Endothelial cell of umbilical vein (primary cell): ENCODE data around the gene CFAP100. TPM values are rescaled to one million over a fixed set of nuclear protein-coding genes. Genes with fewer than 3 reads are reported as not detected.

Experiments used
- BruUV-seq: library from RNA; stranded (reverse); fragments of 400-500 nt; replicated peaks from 2 replicates; lab custom pipeline; 2021; lab: Mats Ljungman, UMichigan
- CTCF ChIA-PET: fragments of 300-600, 350-600 bp; sonication (Branson Sonifier 250); formaldehyde crosslinking; loops from one replicate; lab custom pipeline; 2021; ENCODE audit warnings: antibody characterized with exemption, inconsistent platforms; lab: Charles Lee
- POLR2A ChIA-PET: fragments of 300-600, 350-600 bp; sonication (Branson Sonifier 250); formaldehyde crosslinking; loops from one replicate; lab custom pipeline; 2021; ENCODE audit warnings: antibody characterized with exemption, inconsistent platforms; lab: Charles Lee
- DNase-seq: peaks from one replicate; pipeline ENCODE4 v3.0.0-alpha.2; 2011; ENCODE audit warnings: low read depth, low spot score
- FAIRE-seq: peaks from 2 replicates; lab custom pipeline; 2011; peaks lifted over from hg19 to GRCh38; lab: Jason Lieb, UNC
- H2AFZ ChIP-seq: 2 replicates; pipeline ENCODE4 v1.6.0; 2012; ENCODE audit warnings: low read depth, low read length, control low read depth, inconsistent platforms
- H3K27ac ChIP-seq: 2 replicates; pipeline ENCODE4 v1.5.1; 2011; ENCODE audit warnings: low read depth, mild to moderate bottlenecking, control low read depth, low read length, moderate library complexity; ENCODE audit not compliant: insufficient read depth
- H3K27me3 ChIP-seq, 2 experiments: 2 replicates each; pipeline versions ENCODE4 v1.6.0 to v1.6.1; 2011; ENCODE audit warnings: low read length in 2 of 2, mixed read lengths in 1 of 2; ENCODE audit not compliant: control insufficient read depth in 2 of 2, insufficient read depth in 2 of 2
- H3K36me3 ChIP-seq, 2 experiments: 2 replicates in 1 of 2; 3 replicates in 1 of 2; pipeline ENCODE4 v1.5.1; 2011; ENCODE audit warnings: low read length in 2 of 2, mild to moderate bottlenecking in 1 of 2, moderate library complexity in 1 of 2; ENCODE audit not compliant: control insufficient read depth in 2 of 2, insufficient read depth in 2 of 2; ENCODE audit errors: extremely low read depth in 1 of 2
- H3K4me1 ChIP-seq: 3 replicates; pipeline ENCODE4 v1.5.1; 2011; ENCODE audit warnings: mild to moderate bottlenecking, low read length; ENCODE audit not compliant: control insufficient read depth, insufficient read depth; ENCODE audit errors: extremely low read depth
- H3K4me2 ChIP-seq: 2 replicates; pipeline ENCODE4 v1.6.1; 2011; ENCODE audit warnings: low read length, control low read depth, mixed read lengths; ENCODE audit not compliant: insufficient read depth
- H3K4me3 ChIP-seq, 3 experiments: fragments of 200-600 bp in 1 of 3; sonication (generic), shearing (Covaris generic) in 1 of 3; replicated peaks in 1 of 3; 2 replicates each; pipeline ENCODE4 v1.5.1; 2011 to 2016; ENCODE audit warnings: control low read depth in 3 of 3, low read length in 3 of 3, mild to moderate bottlenecking in 2 of 3, inconsistent platforms in 1 of 3, low read depth in 1 of 3, moderate library complexity in 1 of 3; ENCODE audit not compliant: insufficient read depth in 1 of 3
- H3K79me2 ChIP-seq: 2 replicates; pipeline ENCODE4 v1.6.0; 2012; ENCODE audit warnings: low read length, inconsistent platforms; ENCODE audit not compliant: control insufficient read depth, insufficient read depth
- H3K9ac ChIP-seq: replicated peaks from 2 replicates; pipeline ENCODE3; 2011; ENCODE audit warnings: low read length, control low read depth; ENCODE audit not compliant: insufficient read depth; ENCODE audit errors: extremely low read depth
- H3K9me1 ChIP-seq: replicated peaks from 3 replicates; pipeline ENCODE4 v1.6.0; 2011; ENCODE audit warnings: mild to moderate bottlenecking, low read length; ENCODE audit not compliant: control insufficient read depth, insufficient read depth; ENCODE audit errors: extremely low read depth
- H3K9me3 ChIP-seq: replicated peaks from 2 replicates; pipeline ENCODE4 v1.5.1; 2012; ENCODE audit warnings: low read length, inconsistent platforms; ENCODE audit not compliant: control insufficient read depth, insufficient read depth
- H4K20me1 ChIP-seq: replicated peaks from 2 replicates; pipeline ENCODE3; 2011; ENCODE audit warnings: mild to moderate bottlenecking, low read length; ENCODE audit not compliant: control insufficient read depth, insufficient read depth; ENCODE audit errors: extremely low read depth
- FOS ChIP-seq: IDR thresholded peaks from 2 replicates; pipeline ENCODE4 v1.6.1; 2011; ENCODE audit warnings: mild to moderate bottlenecking, low read length, moderate library complexity, borderline replicate concordance; ENCODE audit not compliant: insufficient read depth
- GATA2 ChIP-seq: IDR thresholded peaks from 2 replicates; pipeline ENCODE4 v1.7.0; 2011; ENCODE audit warnings: low read depth, mild to moderate bottlenecking, moderate library complexity, mixed read lengths, low read length; ENCODE audit not compliant: insufficient read length, insufficient read depth
- dilution Hi-C: fragments of 300-500 bp; cut with MboI; formaldehyde crosslinking; loops from one replicate; pipeline ENCODE4 v1.15.0; 2019; ENCODE audit warnings: low sequenced_read_pairs; ENCODE audit not compliant: extremely low pct_ligation_motif_present
- intact Hi-C: fragments of 100-400 bp; cut with micrococcal nuclease; formaldehyde crosslinking; loops from one replicate; pipeline ENCODE4 v1.10.0; 2022
- polyA plus RNA-seq, 4 experiments: library from polyadenylated mRNA; depleted of rRNA in 3 of 4; stranded (reverse) in 3 of 4; unstranded in 1 of 4; fragments of >200 nt; gene quantifications; 2 replicates each; pipeline versions ENCODE4 v1.2.1 to v1.2.3, GENCODE V29; 2011 to 2012; ENCODE audit warnings: missing spikeins in 1 of 4
- total RNA-seq: library from RNA; stranded (reverse); gene quantifications from 2 replicates; pipeline ENCODE4 v1.2.3, GENCODE V29; 2021
- TF ChIP-seq, protein P1 (sequence below), 2 donors: IDR thresholded peaks; 1 replicate in 1 of 2; 2 replicates in 1 of 2; pipeline ENCODE4 v1.5.1; 2011; ENCODE audit warnings: low read length in 2 of 2, mild to moderate bottlenecking in 2 of 2, moderate library complexity in 2 of 2, control low read depth in 1 of 2, inconsistent platforms in 1 of 2, low read depth in 1 of 2; ENCODE audit not compliant: insufficient read depth in 1 of 2; ENCODE audit errors: extremely low read depth in 1 of 2

Gene CFAP100
- total and polyA plus RNA-seq, 2 donors (not counting 3 experiments of a cell fraction or from before 2014, with no cell fraction given): not detected

- CTCF ChIA-PET: no interaction called here
- Histone ChIP-seq H3K9me3 (no peaks in the 10 kb centered on the region), H3K4me2 (no peak overlapping the region), H3K36me3 (no peaks in the 10 kb centered on the region), H3K4me1 (no peaks in the 10 kb centered on the region), H3K27ac (no peak overlapping the region), H3K9me1 (no peaks in the 10 kb centered on the region), H2AFZ (no peak overlapping the region), H3K9ac (no peak overlapping the region), H3K27me3 (peaks cover 0 to 4% of the 10 kb centered on the region in 2 experiments), H3K4me3 (no peak overlapping the region), H3K79me2 (no peaks in the 10 kb centered on the region), H4K20me1 (no peaks in the 10 kb centered on the region)
- dilution Hi-C loops: no loop called here
- intact Hi-C loops: no loop called here
- POLR2A ChIA-PET: no interaction called here
- FAIRE-seq (no peak), DNase-seq (no peak)
- TF ChIP-seq, protein P1, sequence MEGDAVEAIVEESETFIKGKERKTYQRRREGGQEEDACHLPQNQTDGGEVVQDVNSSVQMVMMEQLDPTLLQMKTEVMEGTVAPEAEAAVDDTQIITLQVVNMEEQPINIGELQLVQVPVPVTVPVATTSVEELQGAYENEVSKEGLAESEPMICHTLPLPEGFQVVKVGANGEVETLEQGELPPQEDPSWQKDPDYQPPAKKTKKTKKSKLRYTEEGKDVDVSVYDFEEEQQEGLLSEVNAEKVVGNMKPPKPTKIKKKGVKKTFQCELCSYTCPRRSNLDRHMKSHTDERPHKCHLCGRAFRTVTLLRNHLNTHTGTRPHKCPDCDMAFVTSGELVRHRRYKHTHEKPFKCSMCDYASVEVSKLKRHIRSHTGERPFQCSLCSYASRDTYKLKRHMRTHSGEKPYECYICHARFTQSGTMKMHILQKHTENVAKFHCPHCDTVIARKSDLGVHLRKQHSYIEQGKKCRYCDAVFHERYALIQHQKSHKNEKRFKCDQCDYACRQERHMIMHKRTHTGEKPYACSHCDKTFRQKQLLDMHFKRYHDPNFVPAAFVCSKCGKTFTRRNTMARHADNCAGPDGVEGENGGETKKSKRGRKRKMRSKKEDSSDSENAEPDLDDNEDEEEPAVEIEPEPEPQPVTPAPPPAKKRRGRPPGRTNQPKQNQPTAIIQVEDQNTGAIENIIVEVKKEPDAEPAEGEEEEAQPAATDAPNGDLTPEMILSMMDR (IDR thresholded peaks at IDR 0.05; ENCODE audit: extremely low read depth in 1 of 2, insufficient read depth in 1 of 2, low read depth in 1 of 2, low read length in 2 of 2): no peak
- no peak for TF ChIP-seq FOS
- no peak for TF ChIP-seq GATA2
- BruUV-seq: no TSS peak
These were observed 29.1 kb upstream of the CFAP100 start for GRCh38 chr3:126365351-126366277.
